Fibroblast of skin of left biceps (primary cell): ENCODE measurements around the gene ZSCAN22.
"Not testable (repeated sequence)": the region's sequence is repeated elsewhere in the genome, so short reads cannot be mapped to it uniquely, and the experiment has no call there.

Experiments used
- DNase-seq, 2 experiments: peaks; one replicate each; pipeline ENCODE4 v3.0.0-alpha.2; 2013; ENCODE audit warnings: low read depth in 2 of 2

Gene ZSCAN22

GRCh38 chr19:58374200-58374599 lies 47.4 kb downstream of the ZSCAN22 start:
- no peak for DNase-seq

DNA sequence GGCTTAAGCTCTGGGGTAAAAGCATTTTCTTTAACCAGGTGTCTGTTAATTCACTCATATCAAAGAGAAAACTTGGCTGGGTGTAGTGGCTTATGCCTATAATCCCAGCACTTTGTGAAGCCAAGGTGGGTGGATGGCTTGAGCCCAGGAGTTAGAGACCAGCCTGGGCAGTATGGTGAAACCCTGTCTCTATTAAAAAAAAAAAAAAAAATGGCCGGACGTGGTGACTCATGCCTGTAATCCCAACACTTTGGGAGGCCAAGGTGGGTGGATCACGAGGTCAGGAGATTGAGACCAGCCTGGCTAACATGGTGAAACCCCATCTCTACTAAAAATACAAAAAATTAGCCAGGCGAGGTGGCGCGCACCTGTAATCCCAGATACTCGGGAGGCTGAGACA lies 49.9 kb downstream of the ZSCAN22 start:
- not testable (repeated sequence) for DNase-seq

GRCh38 chr19:58379246-58379645 lies 52.5 kb downstream of the ZSCAN22 start:
- DNase-seq, result no peak

- no peak for DNase-seq
These were observed 53.4 kb downstream of the ZSCAN22 start for GRCh38 chr19:58380037-58380661.

- peak; percentile 100 for DNase-seq
These were observed 54.1 kb downstream of the ZSCAN22 start, which contains the start of gene ZNF837 for GRCh38 chr19:58380662-58381459. Gene ZNF837 (minus strand): TSS chr19:58381030. CDS start chr19:58369332, 11,698 bp downstream.

DNA sequence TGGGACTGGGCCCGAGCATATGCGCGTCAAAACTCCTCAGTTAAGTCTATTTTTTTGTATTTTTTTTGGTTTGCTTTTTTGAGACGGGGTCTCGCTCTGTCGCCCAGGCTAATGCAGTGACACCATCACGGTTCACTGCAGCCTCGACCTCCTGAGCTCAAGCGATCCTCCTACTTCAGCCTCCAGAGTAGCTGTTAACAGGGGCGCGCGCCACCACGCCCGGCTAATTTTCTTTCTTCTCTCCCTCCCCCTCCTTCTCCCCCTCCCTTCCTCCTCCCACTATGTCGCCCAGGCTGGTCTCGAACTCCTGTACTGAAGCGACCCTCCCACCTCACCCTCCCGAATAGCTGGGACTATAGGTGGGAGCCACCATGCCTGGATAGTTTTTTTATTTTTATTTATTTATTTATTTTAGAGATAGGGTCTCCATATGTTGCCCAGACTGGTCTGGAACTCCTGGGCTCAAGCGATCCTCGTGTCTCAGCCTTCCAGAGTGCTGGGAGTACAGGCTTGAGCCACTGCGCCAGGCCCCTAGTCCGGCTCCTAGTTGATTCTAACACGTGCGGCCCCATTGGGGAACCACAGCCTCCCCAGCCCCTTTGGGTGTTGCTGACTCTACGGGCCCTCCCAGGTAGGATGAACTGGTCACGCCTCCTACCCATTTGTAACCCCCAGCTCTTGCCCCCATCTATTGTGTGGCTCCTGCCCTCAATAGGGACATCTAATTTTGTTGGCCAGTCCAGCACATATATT lies 54.8 kb downstream of the ZSCAN22 start:
- no peak for DNase-seq

GRCh38 chr19:58382997-58383603 lies 56.3 kb downstream of the ZSCAN22 start:
- no peak for DNase-seq

DNA sequence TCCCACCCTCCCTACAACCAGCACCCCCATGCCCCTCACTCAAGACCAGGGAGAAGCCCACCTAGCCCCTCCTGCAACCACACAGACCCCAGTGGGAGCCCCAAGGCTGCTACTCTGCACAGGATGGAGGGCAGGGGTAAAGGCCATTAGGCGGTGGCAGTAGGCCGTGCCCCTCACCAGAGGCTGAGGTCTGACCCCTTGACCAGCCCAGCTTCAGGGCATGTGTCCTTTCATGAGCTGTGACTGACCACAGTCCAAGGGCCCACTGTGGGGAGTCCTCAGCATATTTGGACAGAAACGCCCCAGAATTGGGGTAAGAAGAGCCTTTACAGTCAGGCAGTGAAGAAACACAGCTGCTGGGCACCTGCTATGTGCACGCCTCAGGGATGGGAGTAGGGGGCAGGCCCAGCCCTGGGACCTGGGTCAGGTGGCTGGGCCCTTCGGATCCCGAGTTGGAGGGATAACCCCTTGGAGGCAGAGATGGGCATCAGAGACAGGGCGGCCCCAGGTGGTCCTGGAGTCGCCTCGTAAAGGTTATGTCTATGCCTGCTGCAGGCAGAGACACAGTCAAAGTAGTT lies 58.6 kb downstream of the ZSCAN22 start:
- no peak for DNase-seq

DNA sequence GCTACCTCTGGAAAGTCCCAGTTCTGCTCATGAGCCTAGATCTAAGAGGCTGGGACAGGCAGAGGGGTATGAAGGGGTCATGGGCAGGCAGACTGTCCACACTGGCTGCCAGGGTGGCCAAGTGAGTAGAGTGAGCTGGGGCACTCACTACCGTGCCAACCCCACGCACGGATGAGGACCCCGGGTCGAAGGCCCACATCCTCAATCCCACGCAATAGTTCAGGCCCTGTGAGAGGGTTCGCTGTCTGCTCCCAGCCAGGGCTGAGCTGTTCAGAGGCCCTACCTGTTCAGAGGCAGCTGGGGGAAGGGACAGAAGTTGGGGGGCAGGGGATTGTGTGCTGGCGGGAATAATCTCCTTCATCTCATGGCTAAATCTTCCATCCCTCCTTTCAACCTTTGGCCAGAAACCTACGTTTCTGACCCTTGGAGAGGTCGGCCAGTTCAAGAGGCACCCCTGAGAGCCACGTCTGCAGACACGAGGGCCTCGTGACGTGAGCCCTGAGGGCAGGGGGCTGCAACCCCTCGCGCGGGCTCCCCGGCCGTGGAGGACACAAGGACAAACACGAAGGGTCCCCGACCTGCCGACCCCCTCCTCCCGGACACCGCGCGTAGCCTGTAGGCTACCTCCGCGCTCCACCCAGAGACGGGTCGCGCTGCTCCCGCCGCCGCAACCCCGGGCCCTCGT lies 59.2 kb downstream of the ZSCAN22 start:
- DNase-seq, result no peak

- DNase-seq, result peak; percentile 96 to 97
These were observed 60.0 kb downstream of the ZSCAN22 start, which contains the start of gene RPS5 for GRCh38 chr19:58386576-58387337. Gene RPS5 (plus strand): TSS chr19:58387269. CDS start chr19:58388138, 869 bp downstream.

- DNase-seq, result no peak
These were observed 60.8 kb downstream of the ZSCAN22 start for GRCh38 chr19:58387338-58388174.

GRCh38 chr19:58388175-58388526 lies 61.4 kb downstream of the ZSCAN22 start:
- DNase-seq, result no peak
